ENCODE measurements around the gene TNFSF18.

TNFSF18 gene

DNA sequence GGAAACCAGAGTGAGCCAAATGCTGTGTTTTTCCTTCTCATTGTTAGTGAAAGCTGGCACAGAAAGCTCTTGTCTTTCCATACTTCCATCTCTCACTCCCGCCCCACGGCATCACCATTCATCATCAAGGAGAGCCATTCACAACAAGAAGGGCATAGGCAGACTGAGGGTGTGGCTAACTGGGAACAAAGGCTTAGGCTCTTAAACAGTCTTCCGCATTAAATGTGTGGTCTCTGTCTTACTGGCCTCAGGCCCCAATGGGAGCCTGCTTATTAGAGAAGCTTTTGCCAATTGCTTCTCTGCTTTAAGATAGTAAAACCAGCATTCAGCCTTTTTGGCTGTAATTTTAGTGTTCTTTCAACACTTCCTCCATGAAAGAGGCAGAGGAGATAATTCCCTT is 51.4 kb downstream of the TNFSF18 start:
- Histone ChIP-seq H3K9me3 (ENCODE audit: insufficient read depth, low read depth, low read length) (0 out of 2 replicates have a peak, but pooled peaks cover 5% of the 10 kb centered on the region), H3K9me2 (replicated peaks; ENCODE audit: low read depth, low read length) (no peaks in the 10 kb centered on the region), H3K79me2 (ENCODE audit: insufficient read depth, low read length) (no peaks in the 10 kb centered on the region), H3K4me3 (ENCODE audit: low read length, poor library complexity, severe bottlenecking) (no peak overlapping the region), H2AFZ (ENCODE audit: low read length) (no peak overlapping the region), H3K4me2 (ENCODE audit: low read depth, low read length, poor library complexity, severe bottlenecking) (no peak overlapping the region), H3F3A (ENCODE audit: low read depth) (no peaks in the 10 kb centered on the region), H3K36me3 (ENCODE audit: insufficient read depth, low read length) (no peaks in the 10 kb centered on the region), H3K4me1 (ENCODE audit: insufficient read depth, low read length, poor library complexity, severe bottlenecking) (no peaks in the 10 kb centered on the region), H3K9ac (ENCODE audit: low read depth, low read length, poor library complexity, severe bottlenecking) (no peak overlapping the region), H4K20me1 (ENCODE audit: insufficient read depth, low read length, poor library complexity, severe bottlenecking) (no peaks in the 10 kb centered on the region), H3K27me3 (ENCODE audit: insufficient read depth, low read length, poor library complexity, severe bottlenecking) (no peaks in the 10 kb centered on the region)
- TF ChIP-seq EZH2phosphoT487 (IDR thresholded peaks at IDR 0.05; ENCODE audit: borderline replicate concordance): no peak

DNA sequence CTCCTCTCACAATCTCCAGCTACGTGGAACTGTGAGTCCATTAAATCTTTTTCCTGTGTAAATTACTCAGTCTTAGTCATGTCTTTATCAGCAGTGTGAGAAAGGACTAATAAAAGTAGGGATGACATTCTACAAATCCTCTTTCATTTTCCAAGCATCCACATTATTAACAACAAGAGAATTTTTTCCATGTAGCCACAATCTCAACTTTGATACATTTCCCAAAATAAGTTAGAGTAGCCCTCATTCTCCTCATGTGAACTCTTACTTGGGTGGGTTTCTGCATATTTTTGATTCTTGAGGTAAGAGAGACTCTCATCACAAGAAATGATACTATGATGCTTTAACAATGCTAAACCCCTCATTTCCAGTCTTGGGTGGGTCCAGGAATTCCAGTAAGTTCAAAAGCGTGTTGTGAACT is 52.8 kb downstream of the TNFSF18 start:
- no peaks in the 10 kb centered on the region for H3K4me1 ChIP-seq (ENCODE audit: insufficient read depth, low read length, poor library complexity, severe bottlenecking)
- H3K36me3 ChIP-seq (ENCODE audit: insufficient read depth, low read length): no peaks in the 10 kb centered on the region
- no peak overlapping the region for H2AFZ ChIP-seq (ENCODE audit: low read length)
- no peak overlapping the region for H3K4me2 ChIP-seq (ENCODE audit: low read depth, low read length, poor library complexity, severe bottlenecking)
- H3K9me2 ChIP-seq (replicated peaks; ENCODE audit: low read depth, low read length): no peaks in the 10 kb centered on the region
- H3K9me3 ChIP-seq (ENCODE audit: insufficient read depth, low read depth, low read length): 0 out of 2 replicates have a peak, but pooled peaks cover 5% of the 10 kb centered on the region
- TF ChIP-seq, protein P1, sequence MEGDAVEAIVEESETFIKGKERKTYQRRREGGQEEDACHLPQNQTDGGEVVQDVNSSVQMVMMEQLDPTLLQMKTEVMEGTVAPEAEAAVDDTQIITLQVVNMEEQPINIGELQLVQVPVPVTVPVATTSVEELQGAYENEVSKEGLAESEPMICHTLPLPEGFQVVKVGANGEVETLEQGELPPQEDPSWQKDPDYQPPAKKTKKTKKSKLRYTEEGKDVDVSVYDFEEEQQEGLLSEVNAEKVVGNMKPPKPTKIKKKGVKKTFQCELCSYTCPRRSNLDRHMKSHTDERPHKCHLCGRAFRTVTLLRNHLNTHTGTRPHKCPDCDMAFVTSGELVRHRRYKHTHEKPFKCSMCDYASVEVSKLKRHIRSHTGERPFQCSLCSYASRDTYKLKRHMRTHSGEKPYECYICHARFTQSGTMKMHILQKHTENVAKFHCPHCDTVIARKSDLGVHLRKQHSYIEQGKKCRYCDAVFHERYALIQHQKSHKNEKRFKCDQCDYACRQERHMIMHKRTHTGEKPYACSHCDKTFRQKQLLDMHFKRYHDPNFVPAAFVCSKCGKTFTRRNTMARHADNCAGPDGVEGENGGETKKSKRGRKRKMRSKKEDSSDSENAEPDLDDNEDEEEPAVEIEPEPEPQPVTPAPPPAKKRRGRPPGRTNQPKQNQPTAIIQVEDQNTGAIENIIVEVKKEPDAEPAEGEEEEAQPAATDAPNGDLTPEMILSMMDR (conservative IDR thresholded peaks at IDR 0.05; ENCODE audit: low read length): no peak
- TF ChIP-seq EZH2phosphoT487 (IDR thresholded peaks at IDR 0.05; ENCODE audit: borderline replicate concordance): no peak
- H3F3A ChIP-seq (ENCODE audit: low read depth): no peaks in the 10 kb centered on the region
- no peaks in the 10 kb centered on the region for H3K79me2 ChIP-seq (ENCODE audit: insufficient read depth, low read length)
- H3K27me3 ChIP-seq (ENCODE audit: insufficient read depth, low read length, poor library complexity, severe bottlenecking): no peaks in the 10 kb centered on the region
- H3K9ac ChIP-seq (ENCODE audit: low read depth, low read length, poor library complexity, severe bottlenecking): no peak overlapping the region
- H4K20me1 ChIP-seq (ENCODE audit: insufficient read depth, low read length, poor library complexity, severe bottlenecking): no peaks in the 10 kb centered on the region
- no peak overlapping the region for H3K4me3 ChIP-seq (ENCODE audit: low read length, poor library complexity, severe bottlenecking)

- Histone ChIP-seq H3K27me3 (ENCODE audit: insufficient read depth, low read length, poor library complexity, severe bottlenecking) (no peaks in the 10 kb centered on the region), H3K4me3 (ENCODE audit: low read length, poor library complexity, severe bottlenecking) (no peak overlapping the region), H3K79me2 (ENCODE audit: insufficient read depth, low read length) (no peaks in the 10 kb centered on the region), H3K4me2 (ENCODE audit: low read depth, low read length, poor library complexity, severe bottlenecking) (no peak overlapping the region), H3K9me2 (replicated peaks; ENCODE audit: low read depth, low read length) (no peaks in the 10 kb centered on the region), H3K9me3 (ENCODE audit: insufficient read depth, low read depth, low read length) (no peaks in the 10 kb centered on the region), H3K9ac (ENCODE audit: low read depth, low read length, poor library complexity, severe bottlenecking) (no peak overlapping the region), H3K36me3 (ENCODE audit: insufficient read depth, low read length) (no peaks in the 10 kb centered on the region), H4K20me1 (ENCODE audit: insufficient read depth, low read length, poor library complexity, severe bottlenecking) (no peaks in the 10 kb centered on the region), H2AFZ (ENCODE audit: low read length) (no peak overlapping the region), H3K4me1 (ENCODE audit: insufficient read depth, low read length, poor library complexity, severe bottlenecking) (no peaks in the 10 kb centered on the region), H3F3A (ENCODE audit: low read depth) (no peaks in the 10 kb centered on the region)
- TF ChIP-seq, protein P1 (conservative IDR thresholded peaks at IDR 0.05; ENCODE audit: low read length): no peak
- TF ChIP-seq EZH2phosphoT487 (IDR thresholded peaks at IDR 0.05; ENCODE audit: borderline replicate concordance): no peak
Observed at GRCh38 chr1:172993640-172994039, 57.1 kb downstream of the TNFSF18 start.

DNA sequence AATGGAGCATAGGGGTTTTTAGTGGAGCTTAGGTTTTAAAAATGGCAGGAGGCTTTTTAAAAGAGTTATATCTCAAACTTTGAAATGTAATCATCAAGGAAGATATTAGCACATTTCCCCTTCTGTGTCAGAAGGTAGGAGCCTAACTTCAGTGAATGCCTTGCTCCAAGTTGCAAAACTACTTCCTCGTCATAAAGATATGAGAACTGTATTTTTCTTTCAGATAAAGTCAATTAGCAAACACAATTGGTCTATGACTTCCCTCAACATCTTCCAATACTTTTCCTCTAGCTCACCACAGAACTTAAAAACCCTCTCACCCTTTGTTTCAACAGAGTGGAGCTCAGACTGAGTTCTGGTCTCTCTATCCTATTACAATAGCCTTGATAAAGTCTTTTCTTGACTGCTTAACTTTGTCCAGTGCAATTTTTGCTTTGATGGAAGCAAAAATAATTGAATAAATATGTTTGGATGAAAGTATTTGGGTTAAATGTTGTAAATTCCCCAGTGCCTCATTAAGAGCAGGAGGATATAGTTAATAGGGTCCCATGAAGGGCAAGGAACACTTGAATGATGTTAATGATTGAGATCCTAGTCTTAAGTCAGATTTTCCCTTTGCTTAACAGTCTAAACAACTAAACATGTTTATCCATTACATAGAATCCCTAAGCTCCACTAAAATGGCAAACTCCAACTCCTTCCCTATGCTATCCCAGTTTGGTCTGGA is 58.9 kb downstream of the TNFSF18 start:
- Histone ChIP-seq H3K4me3 (ENCODE audit: low read length, poor library complexity, severe bottlenecking) (no peak overlapping the region), H3F3A (ENCODE audit: low read depth) (no peaks in the 10 kb centered on the region), H2AFZ (ENCODE audit: low read length) (no peak overlapping the region), H3K36me3 (ENCODE audit: insufficient read depth, low read length) (no peaks in the 10 kb centered on the region), H3K4me1 (ENCODE audit: insufficient read depth, low read length, poor library complexity, severe bottlenecking) (no peaks in the 10 kb centered on the region), H3K4me2 (ENCODE audit: low read depth, low read length, poor library complexity, severe bottlenecking) (no peak overlapping the region), H3K9me2 (replicated peaks; ENCODE audit: low read depth, low read length) (no peaks in the 10 kb centered on the region), H3K79me2 (ENCODE audit: insufficient read depth, low read length) (no peaks in the 10 kb centered on the region), H3K27me3 (ENCODE audit: insufficient read depth, low read length, poor library complexity, severe bottlenecking) (no peaks in the 10 kb centered on the region), H4K20me1 (ENCODE audit: insufficient read depth, low read length, poor library complexity, severe bottlenecking) (no peaks in the 10 kb centered on the region), H3K9ac (ENCODE audit: low read depth, low read length, poor library complexity, severe bottlenecking) (no peak overlapping the region), H3K9me3 (ENCODE audit: insufficient read depth, low read depth, low read length) (no peaks in the 10 kb centered on the region)
- TF ChIP-seq, protein P1 (conservative IDR thresholded peaks at IDR 0.05; ENCODE audit: low read length): no peak
- no peak for TF ChIP-seq EZH2phosphoT487 (IDR thresholded peaks at IDR 0.05; ENCODE audit: borderline replicate concordance)
